Activated CD4-positive, alpha-beta T cell treated with anti-CD3 and anti-CD28 coated beads, Interleukin-2, amount 10 ng/mL, durations not matched to agents 7 days and 5 days (primary cell): ENCODE measurements around the gene GIGYF1. TPM values are rescaled to one million over a fixed set of nuclear protein-coding genes. Genes with fewer than 3 reads are reported as not detected.
"Not testable (repeated sequence)": the region's sequence is repeated elsewhere in the genome, so short reads cannot be mapped to it uniquely, and the experiment has no call there.

Source experiments
- CTCF ChIA-PET: fragments of 350-600 bp; sonication (Branson Sonifier 250); formaldehyde crosslinking; loops from one replicate; lab custom pipeline; 2021; ENCODE audit warnings: antibody characterized with exemption; lab: Charles Lee
- POLR2A ChIA-PET: fragments of 350-600 bp; sonication (Branson Sonifier 250); formaldehyde crosslinking; loops from one replicate; lab custom pipeline; 2021; ENCODE audit warnings: antibody characterized with exemption; lab: Charles Lee
- DNase-seq: peaks from one replicate; pipeline ENCODE4 v3.0.0-alpha.2; 2020
- H3K27ac Mint-ChIP-seq: one replicate; pipeline ENCODE4 v1.8.0; 2021; ENCODE audit warnings: mild to moderate bottlenecking, moderate library complexity, mixed read lengths
- H3K27me3 Mint-ChIP-seq: one replicate; pipeline ENCODE4 v1.8.0; 2021; ENCODE audit warnings: mixed read lengths
- H3K36me3 Mint-ChIP-seq: one replicate; pipeline ENCODE4 v1.8.0; 2021; ENCODE audit warnings: low read depth, mixed read lengths
- H3K4me1 Mint-ChIP-seq: one replicate; pipeline ENCODE4 v1.8.0; 2021; ENCODE audit warnings: mixed read lengths
- H3K4me3 Mint-ChIP-seq: one replicate; pipeline ENCODE4 v1.8.0; 2021; ENCODE audit warnings: mild to moderate bottlenecking, moderate library complexity, mixed read lengths
- H3K9me3 Mint-ChIP-seq: one replicate; pipeline ENCODE4 v1.8.0; 2021; ENCODE audit warnings: mixed read lengths
- total RNA-seq, 2 experiments: library from RNA; stranded (reverse); gene quantifications; one replicate each; pipeline ENCODE4 v1.2.3, GENCODE V29; 2021

The GIGYF1 gene
- total RNA-seq, 2 experiments from 2014 or later = 48.7 to 55.5 TPM

GRCh38 chr7:100721505-100721812, 27.4 kb upstream of the GIGYF1 start:
- Mint-ChIP-seq H3K4me1 (peaks cover 4% of the 10 kb centered on the region), H3K9me3 (peaks cover 5% of the 10 kb centered on the region), H3K36me3 (peaks cover 2% of the 10 kb centered on the region), H3K27me3 (peaks cover 49% of the 10 kb centered on the region), H3K27ac (no peak overlapping the region), H3K4me3 (no peak overlapping the region)
- POLR2A ChIA-PET = no interaction called here
- DNase-seq = no peak
- CTCF ChIA-PET = no interaction called here

GRCh38 chr7:100720671-100721504, 26.8 kb upstream of the GIGYF1 start:
- POLR2A ChIA-PET = no interaction called here
- no peak overlapping the region for H3K4me3 Mint-ChIP-seq
- H3K4me1 Mint-ChIP-seq = peaks cover 4% of the 10 kb centered on the region
- peaks cover 2% of the 10 kb centered on the region for H3K36me3 Mint-ChIP-seq
- CTCF ChIA-PET = interaction anchor here (0.7 to 1.3 kb wide), 2 partner anchors 15 to 368 kb away, joined by 3 to 6 read pairs; partner anchors contain the start of gene POP7
- H3K9me3 Mint-ChIP-seq = peaks cover 5% of the 10 kb centered on the region
- peaks cover 49% of the 10 kb centered on the region for H3K27me3 Mint-ChIP-seq
- DNase-seq = no peak
- no peak overlapping the region for H3K27ac Mint-ChIP-seq

- POLR2A ChIA-PET = no interaction called here
- CTCF ChIA-PET = interaction anchor here (0.7 to 1.3 kb wide), 3 partner anchors 9 to 367 kb away, joined by 3 to 6 read pairs (median 4); partner anchors contain the start of gene POP7
- Mint-ChIP-seq H3K9me3 (peaks cover 5% of the 10 kb centered on the region), H3K36me3 (peaks cover 2% of the 10 kb centered on the region), H3K27me3 (peaks cover 49% of the 10 kb centered on the region), H3K4me1 (peaks cover 4% of the 10 kb centered on the region), H3K4me3 (no peak within 1 kb of the TSS), H3K27ac (no peak within 1 kb of the TSS)
- DNase-seq = no peak
These were observed 26.2 kb upstream of the GIGYF1 start, which contains the start of gene EPO for GRCh38 chr7:100720279-100720670. Gene EPO, plus strand, starts transcription at chr7:100720468. Its CDS starts 513 bp downstream, at chr7:100720981.

- Mint-ChIP-seq H3K4me1 (peaks cover 1% of the 10 kb centered on the region), H3K36me3 (peaks cover 2% of the 10 kb centered on the region)
- CTCF ChIA-PET = interaction anchor here (0.7 to 1.5 kb wide), 4 partner anchors 9 to 367 kb away, joined by 3 to 6 read pairs (median 4); partner anchors contain the start of gene POP7
These were observed 25.7 kb upstream of the GIGYF1 start for GRCh38 chr7:100719523-100720278.

GRCh38 chr7:100717073-100717472, 23.0 kb upstream of the GIGYF1 start:
- H3K4me1 Mint-ChIP-seq, H3K27ac Mint-ChIP-seq, POLR2A ChIA-PET, H3K36me3 Mint-ChIP-seq, H3K4me3 Mint-ChIP-seq, DNase-seq, H3K9me3 Mint-ChIP-seq: not testable (repeated sequence)
- H3K27me3 Mint-ChIP-seq = peaks cover 40% of the 10 kb centered on the region
- CTCF ChIA-PET = interaction anchor here (0.6 to 3.6 kb wide), 2 partner anchors 12 to 135 kb away, joined by 3 to 16 read pairs; partner anchors contain the start of genes POP7 and SLC12A9

More at GRCh38 chr7:100719523-100720278, 25.7 kb upstream of the GIGYF1 start:
- DNase-seq = no peak
- Mint-ChIP-seq H3K4me3 (no peak overlapping the region), H3K27ac (no peak overlapping the region), H3K9me3 (peaks cover 5% of the 10 kb centered on the region), H3K27me3 (peaks cover 49% of the 10 kb centered on the region)
- POLR2A ChIA-PET = no interaction called here

GRCh38 chr7:100714725-100715124, 20.7 kb upstream of the GIGYF1 start:
- Mint-ChIP-seq H3K27ac (no peak overlapping the region), H3K4me1 (peaks cover 1% of the 10 kb centered on the region), H3K4me3 (no peak overlapping the region), H3K27me3 (peaks cover 22% of the 10 kb centered on the region), H3K9me3 (peaks cover 5% of the 10 kb centered on the region), H3K36me3 (peaks cover 2% of the 10 kb centered on the region)
- POLR2A ChIA-PET = no interaction called here
- no peak for DNase-seq
- CTCF ChIA-PET = interaction anchor here (0.6 to 3.6 kb wide), 3 partner anchors 10 to 211 kb away, joined by 3 to 16 read pairs (median 4); partner anchors contain the start of gene POP7

- Mint-ChIP-seq H3K36me3 (peaks cover 6% of the 10 kb centered on the region), H3K4me3 (no peak overlapping the region), H3K27me3 (no peaks in the 10 kb centered on the region), H3K27ac (no peak overlapping the region), H3K4me1 (peaks cover 15% of the 10 kb centered on the region), H3K9me3 (no peaks in the 10 kb centered on the region)
- ChIA-PET CTCF (interaction anchor here (0.5 to 1.6 kb wide), 2 partner anchors 8 to 208 kb away, joined by 3 to 4 read pairs; partner anchors contain the start of gene EPO), POLR2A (no interaction called here)
- no peak for DNase-seq
These were observed 17.3 kb upstream of the GIGYF1 start for GRCh38 chr7:100711369-100711768.

- Mint-ChIP-seq H3K36me3 (peaks cover 8% of the 10 kb centered on the region), H3K9me3 (no peaks in the 10 kb centered on the region), H3K27ac (no peak overlapping the region), H3K4me3 (no peak overlapping the region), H3K4me1 (peaks cover 15% of the 10 kb centered on the region), H3K27me3 (no peaks in the 10 kb centered on the region)
- ChIA-PET CTCF (interaction anchor here (0.6 to 1.6 kb wide), 5 partner anchors 9 to 267 kb away, joined by 3 to 4 read pairs (median 3); partner anchors contain the start of gene EPO), POLR2A (no interaction called here)
- DNase-seq = no peak
These were observed 16.4 kb upstream of the GIGYF1 start for GRCh38 chr7:100710452-100710851.

- Mint-ChIP-seq H3K27ac (no peak overlapping the region), H3K9me3 (no peaks in the 10 kb centered on the region), H3K4me3 (no peak overlapping the region), H3K36me3 (peaks cover 8% of the 10 kb centered on the region), H3K4me1 (peaks cover 22% of the 10 kb centered on the region), H3K27me3 (no peaks in the 10 kb centered on the region)
- DNase-seq = no peak
- ChIA-PET CTCF (no interaction called here), POLR2A (no interaction called here)
These were observed 14.3 kb upstream of the GIGYF1 start for GRCh38 chr7:100708395-100708794.

GRCh38 chr7:100706672-100707311, 12.7 kb upstream of the GIGYF1 start:
- Mint-ChIP-seq H3K4me1 (peaks cover 22% of the 10 kb centered on the region), H3K4me3 (peak overlapping the region; percentile 94), H3K9me3 (no peaks in the 10 kb centered on the region), H3K27ac (peak overlapping the region; percentile 97), H3K36me3 (peaks cover 8% of the 10 kb centered on the region), H3K27me3 (peaks cover 3% of the 10 kb centered on the region)
- CTCF ChIA-PET = interaction anchor here (0.6 to 3.2 kb wide), 6 partner anchors 9 to 687 kb away, joined by 3 to 40 read pairs (median 8); partner anchors contain the start of gene SLC12A9
- POLR2A ChIA-PET = no interaction called here
- no peak for DNase-seq

- POLR2A ChIA-PET = interaction anchor here (0.6 to 1.2 kb wide), 4 partner anchors 94 to 278 kb away, joined by 3 to 5 read pairs (median 4); partner anchors contain the start of genes FBXO24, MOSPD3, SLC12A9 and ZCWPW1
- no peaks in the 10 kb centered on the region for H3K9me3 Mint-ChIP-seq
- H3K4me3 Mint-ChIP-seq = peak within 1 kb of the TSS; percentile 94
- peaks cover 5% of the 10 kb centered on the region for H3K27me3 Mint-ChIP-seq
- DNase-seq = peak; percentile 99
- CTCF ChIA-PET = interaction anchor here (0.5 to 3.2 kb wide), 52 partner anchors 10 to 800 kb away, joined by 3 to 40 read pairs (median 4); partner anchors contain the start of genes AGFG2, EPO, FBXO24 and GIGYF1
- H3K27ac Mint-ChIP-seq = peak within 1 kb of the TSS; percentile 97
- H3K36me3 Mint-ChIP-seq = peaks cover 8% of the 10 kb centered on the region
- H3K4me1 Mint-ChIP-seq = peaks cover 22% of the 10 kb centered on the region
These were observed 12.0 kb upstream of the GIGYF1 start, which contains the start of gene POP7 for GRCh38 chr7:100705753-100706671. Gene POP7, plus strand, starts transcription at chr7:100706121. Its CDS starts 710 bp downstream, at chr7:100706831.
